Fibroblast of villous mesenchyme (primary cell): ENCODE results near the gene PDZD2. TPM values are rescaled to one million over a fixed set of nuclear protein-coding genes. Genes with fewer than 3 reads are reported as not detected.
"Not testable (repeated sequence)": the region's sequence is repeated elsewhere in the genome, so short reads cannot be mapped to it uniquely, and the experiment has no call there.

ENCODE experiments used
- DNase-seq: peaks from one replicate; pipeline ENCODE4 v3.0.0-alpha.2; 2010; ENCODE audit warnings: low read depth
- H3K4me3 ChIP-seq: 2 replicates; pipeline ENCODE4 v1.5.1; 2011; ENCODE audit warnings: low read depth, mild to moderate bottlenecking, low read length
- CTCF ChIP-seq: IDR thresholded peaks from 2 replicates; pipeline ENCODE4 v1.5.1; 2012; ENCODE audit warnings: low read depth, mild to moderate bottlenecking, low read length; ENCODE audit not compliant: insufficient read depth
- total RNA-seq: library from RNA; depleted of rRNA; stranded (reverse); fragments of >200 nt; gene quantifications from 2 replicates; pipeline ENCODE4 v1.2.3, GENCODE V29; 2012

Gene PDZD2
- total RNA-seq, 1 donor: 2.6 TPM

- no peak for TF ChIP-seq CTCF
- DNase-seq: no peak
- H3K4me3 ChIP-seq: no peak overlapping the region
Measured at GRCh38 chr5:31728039-31728438, 89.1 kb downstream of the PDZD2 start.

DNA sequence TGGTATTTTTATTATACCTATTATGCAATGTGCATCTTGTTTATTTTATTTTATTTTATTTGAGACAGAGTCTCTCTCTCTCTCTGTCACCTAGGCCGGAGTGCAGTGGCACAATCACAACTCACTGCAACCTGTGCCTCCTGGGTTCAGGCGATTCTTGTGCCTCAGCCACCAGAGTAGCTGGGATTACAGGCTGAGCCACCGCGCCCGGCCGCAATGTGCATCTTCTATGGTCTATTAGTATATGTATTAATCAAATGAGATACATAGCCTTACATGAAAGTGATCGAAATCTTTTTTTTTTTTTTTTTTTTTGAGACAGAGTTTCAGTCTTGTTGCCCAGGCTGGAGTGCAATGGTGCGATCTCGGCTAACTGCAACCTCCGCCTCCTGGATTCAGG, 89.9 kb downstream of the PDZD2 start:
- DNase-seq, H3K4me3 ChIP-seq: not testable (repeated sequence)

DNA sequence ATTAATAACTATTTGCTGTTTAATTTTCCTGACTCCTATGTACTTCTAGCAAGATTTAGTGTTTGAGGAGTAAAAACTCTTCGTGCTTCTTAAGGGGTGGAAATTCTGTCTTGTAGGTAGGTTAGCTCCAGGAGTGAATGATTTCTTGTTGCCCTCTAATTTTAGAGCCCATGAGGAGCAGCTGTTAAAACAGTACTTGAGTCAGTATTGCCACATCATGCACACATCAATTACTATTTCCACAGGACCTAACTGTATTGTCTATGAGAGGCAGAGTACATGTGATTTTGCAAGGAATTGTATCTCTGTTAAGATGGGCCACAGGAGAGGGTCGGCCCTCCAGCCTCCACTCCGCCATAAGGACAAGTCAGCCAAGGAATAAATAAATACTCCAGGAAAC, 91.2 kb downstream of the PDZD2 start:
- H3K4me3 ChIP-seq: no peak overlapping the region
- TF ChIP-seq CTCF: no peak
- DNase-seq: no peak

DNA sequence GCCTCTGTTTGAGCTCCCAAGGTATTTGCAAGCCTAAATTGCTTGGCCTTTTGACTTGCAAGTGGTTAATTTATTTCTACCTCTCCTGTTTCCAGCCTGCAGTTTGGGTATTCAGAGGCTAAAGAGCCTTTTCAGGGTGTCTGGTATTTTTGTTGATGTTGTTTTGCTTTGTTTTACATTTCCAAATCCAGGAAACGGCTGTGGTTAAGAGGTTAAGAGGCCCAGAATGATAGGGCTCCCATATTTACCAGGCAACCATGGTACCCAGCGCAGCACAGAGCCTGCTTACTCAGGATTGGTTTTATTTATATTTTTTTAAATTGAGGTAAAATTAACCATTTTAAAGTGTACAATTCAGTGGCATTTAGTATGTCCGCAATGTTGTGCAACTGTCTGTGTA, 92.1 kb downstream of the PDZD2 start:
- no peak overlapping the region for H3K4me3 ChIP-seq
- no peak for TF ChIP-seq CTCF
- DNase-seq: no peak

- DNase-seq: no peak
- no peak overlapping the region for H3K4me3 ChIP-seq
- no peak for TF ChIP-seq CTCF
Measured at GRCh38 chr5:31731710-31732301, 92.9 kb downstream of the PDZD2 start.

GRCh38 chr5:31732821-31733220, 93.9 kb downstream of the PDZD2 start:
- not testable (repeated sequence) for H3K4me3 ChIP-seq, DNase-seq

GRCh38 chr5:31733371-31733770, 94.4 kb downstream of the PDZD2 start:
- H3K4me3 ChIP-seq: no peak overlapping the region
- no peak for DNase-seq
- TF ChIP-seq CTCF: no peak

DNA sequence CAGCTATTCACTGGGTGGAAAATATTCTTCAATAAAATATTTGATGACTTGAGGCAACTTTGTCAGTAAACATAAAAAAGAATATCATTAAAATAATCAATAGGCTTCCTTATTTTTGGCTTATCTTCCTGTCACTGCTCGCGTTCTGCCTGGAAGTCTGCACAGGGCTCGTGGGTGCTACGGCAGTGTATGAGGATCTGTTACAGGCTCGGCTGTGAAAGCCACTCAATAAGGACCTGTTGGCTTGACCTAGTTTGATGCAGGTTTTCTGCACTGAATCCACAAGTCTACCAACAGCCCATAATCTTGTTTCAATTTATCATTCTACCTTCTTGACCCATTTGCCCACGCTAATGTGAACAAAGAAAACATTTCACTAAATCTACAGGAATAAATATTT, 97.2 kb downstream of the PDZD2 start:
- no peak for DNase-seq
- no peak overlapping the region for H3K4me3 ChIP-seq

More for the DNA sequence above, 97.2 kb downstream of the PDZD2 start:
- no peak for TF ChIP-seq CTCF
